Measurements from ENCODE around the gene CD164L2.

The CD164L2 gene

DNA sequence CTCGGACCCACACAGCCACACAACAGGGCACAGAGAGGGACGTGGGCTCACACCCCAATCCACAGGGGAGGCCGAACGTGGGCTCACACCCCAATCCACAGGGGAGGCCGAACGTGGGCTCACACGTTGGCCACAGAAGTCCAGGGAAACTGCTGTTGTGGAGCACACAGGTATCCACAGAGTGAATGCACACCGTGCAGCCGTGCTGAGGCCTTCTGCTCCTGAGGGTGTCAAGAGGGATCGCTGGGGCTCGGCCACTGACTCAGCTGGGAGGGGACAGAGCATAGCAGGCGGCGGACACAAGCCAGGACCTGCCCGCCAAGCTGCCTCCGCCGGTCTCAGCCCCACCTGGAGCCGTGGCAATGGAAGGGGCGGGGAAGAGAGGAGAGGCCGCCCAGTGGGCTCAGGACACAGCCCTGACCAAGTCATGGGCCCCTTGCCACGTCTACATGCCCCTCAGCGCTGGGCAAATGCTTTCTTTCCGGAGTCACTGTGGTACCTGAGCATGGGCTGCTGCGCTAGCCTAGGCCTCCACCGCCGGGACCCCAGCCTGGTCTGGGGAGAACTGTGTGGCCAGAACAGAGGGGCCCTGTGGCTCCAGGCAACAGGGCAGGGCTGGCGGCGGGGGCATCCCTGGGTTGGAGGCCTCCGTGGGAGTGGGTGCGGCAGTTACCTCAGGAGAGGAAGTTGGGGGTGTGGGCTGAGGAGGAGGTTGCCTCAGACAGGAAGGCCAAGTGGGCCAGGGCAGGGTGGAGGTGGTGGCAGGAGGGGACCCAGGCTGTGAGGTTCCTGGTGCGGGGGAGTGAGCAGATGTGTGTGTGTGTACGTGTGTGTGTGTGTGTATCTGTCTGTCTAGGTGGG, 40.1 kb downstream of the CD164L2 start:
- peak; percentile 68 for DNase-seq

DNA sequence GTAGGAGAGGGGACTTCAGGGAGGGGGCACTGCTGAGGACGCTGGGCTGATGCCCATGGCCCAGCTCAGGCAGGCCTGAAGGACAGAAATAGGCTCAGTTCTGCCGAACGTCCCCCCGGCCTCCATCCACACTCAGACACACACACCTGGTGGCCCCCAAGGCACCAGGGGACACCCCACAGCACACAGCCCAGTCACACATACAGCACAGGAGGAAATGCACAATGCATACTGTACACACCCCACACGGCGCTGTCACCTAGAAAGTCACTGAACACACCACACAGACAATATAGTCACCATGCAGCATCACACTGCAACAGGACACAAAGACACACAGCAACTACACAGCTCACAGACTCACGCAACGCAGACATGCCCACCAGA, 40.7 kb downstream of the CD164L2 start:
- peak; percentile 12 for DNase-seq

- peak; percentile 79 for DNase-seq
Observed at GRCh38 chr1:27341525-27342252, 41.4 kb downstream of the CD164L2 start, which contains the start of gene SYTL1. Gene SYTL1 (plus strand): TSS chr1:27342022. CDS start chr1:27345335, 3,313 bp downstream.

- no peak for DNase-seq
Observed at GRCh38 chr1:27339213-27339612, 43.9 kb downstream of the CD164L2 start.

GRCh38 chr1:27338751-27339150, 44.4 kb downstream of the CD164L2 start:
- DNase-seq: no peak

DNA sequence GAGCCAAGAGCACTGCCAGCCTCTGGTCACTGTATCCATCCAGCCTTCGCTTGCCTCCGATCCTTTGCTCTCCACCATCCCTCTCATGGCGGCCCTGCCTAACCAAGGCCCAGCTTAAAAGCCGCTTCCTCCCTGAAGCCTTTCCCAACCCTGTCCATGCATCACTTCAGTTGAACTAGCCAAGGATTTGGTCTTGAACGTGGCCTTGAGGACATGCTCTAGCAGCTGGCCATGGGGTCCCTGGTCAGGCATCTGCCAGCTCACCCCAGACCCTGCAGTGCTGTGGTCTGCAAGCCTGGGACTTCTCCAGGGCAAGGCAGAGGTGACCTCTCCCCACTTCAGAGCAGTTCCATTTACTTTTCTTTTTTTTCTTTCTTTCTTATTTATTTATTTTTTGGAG, 46.4 kb downstream of the CD164L2 start:
- no peak for DNase-seq

- no peak for DNase-seq
Observed at GRCh38 chr1:27335506-27336422, 47.4 kb downstream of the CD164L2 start.

GRCh38 chr1:27333717-27334279, 49.3 kb downstream of the CD164L2 start:
- DNase-seq: no peak

DNA sequence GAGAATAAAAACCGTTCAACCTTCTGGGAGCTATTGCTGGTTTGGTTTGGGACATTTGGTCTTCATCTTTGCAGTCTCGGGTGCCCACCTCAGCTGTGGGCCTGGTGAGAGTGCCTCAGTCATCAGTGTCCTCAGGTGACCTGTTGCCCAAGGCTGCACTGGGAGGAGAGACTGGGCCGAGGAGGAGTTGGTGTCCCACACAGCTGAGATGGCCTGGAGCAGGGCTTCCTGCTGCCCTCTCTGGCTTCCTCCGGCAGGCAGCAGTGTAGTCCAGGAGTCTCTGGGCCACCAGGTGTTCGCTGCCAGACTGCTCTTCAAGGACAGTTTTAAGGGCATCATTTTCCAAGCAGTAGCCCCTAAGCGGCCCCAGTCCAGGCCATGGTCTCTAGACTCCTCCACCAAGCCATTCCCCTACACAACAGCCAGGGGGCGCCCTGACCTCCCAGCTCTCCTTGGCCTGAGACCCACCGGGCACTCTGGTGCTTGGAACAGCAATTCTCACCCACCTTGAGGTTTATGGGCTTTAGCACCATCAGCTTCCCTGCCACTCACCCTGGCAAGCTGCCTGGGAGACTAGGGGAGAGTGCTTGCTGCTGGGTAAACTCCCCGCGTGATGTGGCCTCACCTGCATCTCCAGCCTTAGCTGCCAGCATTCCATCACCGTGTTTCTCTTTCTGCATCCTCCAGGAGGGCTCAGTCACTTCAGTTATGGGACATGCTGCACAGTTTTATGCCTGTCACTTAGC, 50.4 kb downstream of the CD164L2 start:
- peak; percentile 14 for DNase-seq

GRCh38 chr1:27331922-27332321, 51.2 kb downstream of the CD164L2 start:
- no peak for DNase-seq

DNA sequence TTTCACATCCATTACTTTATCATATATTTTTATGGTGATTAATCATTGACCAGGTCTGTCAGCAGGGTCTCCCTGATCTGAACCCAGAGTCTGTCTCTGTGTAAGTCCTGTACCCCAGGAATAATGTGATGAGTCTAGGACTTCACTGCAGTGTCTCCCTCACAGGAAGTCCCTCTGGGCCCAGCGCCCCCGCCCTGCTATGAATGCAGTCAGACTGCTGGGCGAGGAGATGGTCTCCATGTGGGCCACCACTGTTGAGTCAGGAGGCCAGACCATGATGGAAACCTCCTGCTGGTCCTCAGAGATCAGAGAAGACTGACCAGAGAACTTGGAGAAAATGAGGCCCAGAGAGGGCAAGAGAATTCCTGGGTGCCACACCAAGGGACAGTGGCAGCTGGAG, 51.7 kb downstream of the CD164L2 start:
- no peak for DNase-seq

DNA sequence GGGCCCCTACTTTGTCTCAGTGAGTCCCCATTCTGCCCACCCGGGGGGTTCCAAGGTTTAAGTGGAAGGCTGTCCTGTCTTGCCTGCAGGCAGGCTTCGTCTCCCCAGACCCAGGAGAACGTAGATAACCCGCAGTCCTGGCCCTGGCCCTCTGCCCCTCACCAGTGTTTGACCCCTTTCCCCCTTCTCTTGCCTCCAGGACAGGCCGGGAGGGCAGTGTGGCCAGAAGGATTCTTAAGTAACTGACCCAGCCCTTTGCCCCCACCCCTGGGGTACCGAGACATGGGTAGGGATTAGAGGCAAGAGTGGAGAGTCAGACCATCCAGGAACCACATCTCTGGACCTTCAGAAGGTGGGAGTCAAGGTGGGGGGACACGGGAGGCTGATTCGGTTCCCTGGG, 52.3 kb downstream of the CD164L2 start:
- DNase-seq: no peak
